Sigmoid colon (tissue), 4 donors: ENCODE data around the gene VPS25.

Experiments
- CTCF ChIP-seq, 4 experiments: fragments of 450-650 bp in 3 of 4; fragments of 200-600 bp in 1 of 4; IDR thresholded peaks; one replicate each; pipeline ENCODE4 v1.5.1; 2016 to 2019; ENCODE audit warnings: antibody characterized with exemption in 4 of 4, mild to moderate bottlenecking in 3 of 4, moderate library complexity in 2 of 4
- POLR2A ChIP-seq, 2 donors: fragments of 450-650 bp; IDR thresholded peaks; one replicate each; pipeline ENCODE4 v1.6.1; 2016; ENCODE audit warnings: antibody characterized with exemption in 2 of 2, mild to moderate bottlenecking in 2 of 2, moderate library complexity in 2 of 2
- POLR2AphosphoS5 ChIP-seq, 4 donors: sonication (generic); formaldehyde crosslinking; IDR thresholded peaks; one replicate each; pipeline ENCODE4 v1.6.1; 2017; ENCODE audit warnings: antibody characterized with exemption in 4 of 4

GRCh38 chr17:42817866-42818265, 44.6 kb downstream of the VPS25 start:
- TF ChIP-seq CTCF (IDR thresholded peaks at IDR 0.05): no peak
- no peak for TF ChIP-seq POLR2AphosphoS5 (IDR thresholded peaks at IDR 0.05)
- no peak for TF ChIP-seq POLR2A (IDR thresholded peaks at IDR 0.05)
